Fibroblast of lung (primary cell): ENCODE results near the gene TTF1. TPM values are rescaled to one million over a fixed set of nuclear protein-coding genes. Genes with fewer than 3 reads are reported as not detected.

Experiments
- DNase-seq, 2 donors: peaks; one replicate each; pipeline versions ENCODE4 v3.0.0 to v3.0.0-alpha.2; 2010; ENCODE audit warnings: low read depth in 2 of 2
- H2AFZ ChIP-seq: 2 replicates; pipeline ENCODE4 v1.5.1; 2012; ENCODE audit warnings: low read length, control low read depth, inconsistent platforms
- H3K27ac ChIP-seq: 2 replicates; pipeline ENCODE4 v1.5.1; 2011; ENCODE audit warnings: low read length, control low read depth; ENCODE audit not compliant: insufficient read depth
- H3K27me3 ChIP-seq: 2 replicates; pipeline ENCODE4 v1.5.1; 2011; ENCODE audit warnings: mild to moderate bottlenecking, low read length; ENCODE audit not compliant: control insufficient read depth, insufficient read depth
- H3K36me3 ChIP-seq: 2 replicates; pipeline ENCODE4 v1.5.1; 2011; ENCODE audit warnings: low read length; ENCODE audit not compliant: control insufficient read depth, insufficient read depth
- H3K4me1 ChIP-seq: 2 replicates; pipeline ENCODE4 v1.5.1; 2011; ENCODE audit warnings: low read length; ENCODE audit not compliant: control insufficient read depth, insufficient read depth; ENCODE audit errors: extremely low read depth
- H3K4me2 ChIP-seq: 2 replicates; pipeline ENCODE4 v1.5.1; 2011; ENCODE audit warnings: low read length, control low read depth; ENCODE audit not compliant: insufficient read depth; ENCODE audit errors: extremely low read depth
- H3K4me3 ChIP-seq, 4 experiments: fragments of 200-600 bp in 1 of 4; sonication (generic) in 1 of 4; replicated peaks in 1 of 4; 2 replicates each; pipeline ENCODE4 v1.5.1; 2011 to 2016; ENCODE audit warnings: low read length in 4 of 4, low read depth in 3 of 4, mild to moderate bottlenecking in 3 of 4, control low read depth in 2 of 4, inconsistent platforms in 1 of 4, mixed read lengths in 1 of 4; ENCODE audit not compliant: insufficient read depth in 1 of 4; ENCODE audit errors: control extremely low read depth in 1 of 4
- H3K79me2 ChIP-seq: 2 replicates; pipeline ENCODE4 v1.5.1; 2012; ENCODE audit warnings: mild to moderate bottlenecking, low read length, inconsistent platforms; ENCODE audit not compliant: control insufficient read depth, insufficient read depth
- H3K9ac ChIP-seq: 2 replicates; pipeline ENCODE4 v1.5.1; 2011; ENCODE audit warnings: mild to moderate bottlenecking, low read length, control low read depth; ENCODE audit not compliant: insufficient read depth
- H3K9me3 ChIP-seq: 2 replicates; pipeline ENCODE4 v1.5.1; 2012; ENCODE audit warnings: low read depth, low read length; ENCODE audit not compliant: control insufficient read depth, insufficient read depth
- H4K20me1 ChIP-seq: 2 replicates; pipeline ENCODE4 v1.5.1; 2011; ENCODE audit warnings: low read length; ENCODE audit not compliant: control insufficient read depth, insufficient read depth; ENCODE audit errors: extremely low read depth
- EZH2 ChIP-seq: IDR thresholded peaks from 2 replicates; pipeline ENCODE4 v1.5.1; 2012; ENCODE audit warnings: low read length, control low read depth, mild to moderate bottlenecking; ENCODE audit errors: missing control alignments
- polyA plus RNA-seq, 2 donors: library from polyadenylated mRNA; depleted of rRNA in 1 of 2; stranded (reverse) in 1 of 2; unstranded in 1 of 2; fragments of >200 nt; gene quantifications; 2 replicates each; pipeline ENCODE4 v1.2.1, GENCODE V29; 2011 to 2012; ENCODE audit warnings: missing spikeins in 1 of 2
- total RNA-seq: library from RNA; depleted of rRNA; stranded (reverse); fragments of >200 nt; gene quantifications from 2 replicates; pipeline ENCODE4 v1.2.1, GENCODE V29; 2014
- TF ChIP-seq, protein P1 (sequence below), 2 donors: IDR thresholded peaks in 1 of 2; conservative IDR thresholded peaks in 1 of 2; 1 replicate in 1 of 2; 2 replicates in 1 of 2; pipeline ENCODE4 v1.5.1; 2011 to 2012; ENCODE audit warnings: low read length in 2 of 2, control low read depth in 1 of 2, inconsistent platforms in 1 of 2, low read depth in 1 of 2, mild to moderate bottlenecking in 1 of 2

TTF1 gene
- total and polyA plus RNA-seq, 2 donors (not counting 1 experiment from before 2014, with no cell fraction given): 6.9 to 11.6 TPM

DNA sequence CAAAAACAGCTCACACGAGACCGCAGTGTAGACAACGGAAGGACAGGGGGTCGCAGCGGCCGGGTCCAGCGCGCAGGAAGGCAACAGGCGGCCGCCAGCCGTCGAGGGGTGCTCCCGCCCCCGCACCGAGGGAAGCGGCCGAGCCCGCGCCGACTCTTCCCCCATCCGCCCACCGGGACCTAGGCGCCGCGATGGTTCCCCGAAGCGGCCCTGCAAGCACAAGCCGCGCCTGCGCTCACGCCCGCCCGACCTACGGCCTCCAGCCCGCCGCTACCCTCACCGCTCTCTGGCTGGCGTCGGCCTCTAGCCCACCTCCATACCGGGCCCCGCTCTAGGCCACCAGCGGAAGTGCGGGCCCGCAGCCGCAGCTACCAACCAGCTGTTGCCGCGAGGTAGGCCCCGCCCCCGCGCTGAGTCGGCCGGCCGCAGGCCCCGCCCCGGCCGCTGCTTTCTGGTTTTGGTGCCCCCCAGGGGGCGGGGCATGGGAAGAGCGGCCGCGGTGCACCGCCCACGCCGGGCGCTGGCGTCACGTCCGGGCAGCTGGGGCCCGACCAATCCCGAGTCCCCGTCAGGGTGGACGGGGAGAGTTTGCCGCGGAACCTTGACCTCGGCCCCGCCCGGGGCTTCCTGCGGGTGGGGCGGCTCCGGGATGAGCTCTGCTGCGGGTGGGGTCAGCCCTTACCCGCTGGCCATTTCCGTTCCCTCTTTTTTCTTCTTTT lies 51.8 kb downstream of the TTF1 start, which contains the start of gene SETX:
Gene SETX (minus strand): TSS at position 350 of the 719 bp plus-strand sequence. CDS start 5,558 bp downstream, outside the sequence.
- Histone ChIP-seq H3K27me3 (no peaks in the 10 kb centered on the region), H3K36me3 (peaks cover 3% of the 10 kb centered on the region), H2AFZ (peak within 1 kb of the TSS; percentile 65)

DNA sequence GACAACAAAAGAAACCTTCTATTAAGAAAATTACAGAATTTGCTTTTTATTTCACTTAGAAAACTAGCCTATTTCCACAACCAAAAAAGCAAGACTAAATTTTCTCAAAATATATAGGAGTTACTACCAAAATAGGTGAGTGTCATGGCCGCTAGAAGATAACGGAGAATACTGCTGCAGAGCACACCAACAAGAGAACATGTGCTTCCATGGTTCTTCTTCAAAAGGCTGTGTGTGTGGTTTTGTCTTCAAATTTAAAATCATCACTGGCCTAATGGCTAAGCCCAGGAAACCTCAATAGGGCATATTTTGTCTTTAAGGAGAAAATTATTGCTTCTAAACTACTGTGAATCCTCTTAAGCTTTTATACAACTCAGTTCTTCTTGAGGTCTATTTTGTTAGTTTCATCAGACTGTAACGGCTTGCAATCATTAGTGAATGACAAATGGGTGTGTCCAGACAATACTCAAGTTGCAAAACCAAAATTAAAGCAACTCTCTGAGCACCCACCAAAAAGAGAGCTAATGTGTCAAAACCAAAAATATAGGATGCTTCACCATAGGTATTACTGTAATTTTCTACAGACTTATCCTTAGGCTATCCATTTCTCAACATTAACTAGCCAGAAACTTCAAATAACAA lies 55.1 kb downstream of the TTF1 start:
- H3K4me2 ChIP-seq: peak overlapping the region; percentile 72
- no peak overlapping the region for H3K27ac ChIP-seq
- H3K36me3 ChIP-seq: peaks cover 10% of the 10 kb centered on the region
- H3K79me2 ChIP-seq: peaks cover 41% of the 10 kb centered on the region
- no peak overlapping the region for H3K9ac ChIP-seq
- H3K9me3 ChIP-seq: no peaks in the 10 kb centered on the region
- peak in 1 of 2 donors; percentile 18 for DNase-seq
- TF ChIP-seq EZH2: no peak
- TF ChIP-seq, protein P1, sequence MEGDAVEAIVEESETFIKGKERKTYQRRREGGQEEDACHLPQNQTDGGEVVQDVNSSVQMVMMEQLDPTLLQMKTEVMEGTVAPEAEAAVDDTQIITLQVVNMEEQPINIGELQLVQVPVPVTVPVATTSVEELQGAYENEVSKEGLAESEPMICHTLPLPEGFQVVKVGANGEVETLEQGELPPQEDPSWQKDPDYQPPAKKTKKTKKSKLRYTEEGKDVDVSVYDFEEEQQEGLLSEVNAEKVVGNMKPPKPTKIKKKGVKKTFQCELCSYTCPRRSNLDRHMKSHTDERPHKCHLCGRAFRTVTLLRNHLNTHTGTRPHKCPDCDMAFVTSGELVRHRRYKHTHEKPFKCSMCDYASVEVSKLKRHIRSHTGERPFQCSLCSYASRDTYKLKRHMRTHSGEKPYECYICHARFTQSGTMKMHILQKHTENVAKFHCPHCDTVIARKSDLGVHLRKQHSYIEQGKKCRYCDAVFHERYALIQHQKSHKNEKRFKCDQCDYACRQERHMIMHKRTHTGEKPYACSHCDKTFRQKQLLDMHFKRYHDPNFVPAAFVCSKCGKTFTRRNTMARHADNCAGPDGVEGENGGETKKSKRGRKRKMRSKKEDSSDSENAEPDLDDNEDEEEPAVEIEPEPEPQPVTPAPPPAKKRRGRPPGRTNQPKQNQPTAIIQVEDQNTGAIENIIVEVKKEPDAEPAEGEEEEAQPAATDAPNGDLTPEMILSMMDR (conservative IDR thresholded peaks at IDR 0.05 in 1 of 2, IDR thresholded peaks at IDR 0.05 in 1 of 2; ENCODE audit: low read depth in 1 of 2, low read length in 2 of 2): no peak
- no peaks in the 10 kb centered on the region for H4K20me1 ChIP-seq
- no peak overlapping the region for H2AFZ ChIP-seq
- H3K27me3 ChIP-seq: no peaks in the 10 kb centered on the region
- H3K4me1 ChIP-seq: peaks cover 7% of the 10 kb centered on the region
- peak overlapping the region in 3 of 4 experiments; percentile 24 to 46 (median 37) for H3K4me3 ChIP-seq

More for the DNA sequence above, 51.8 kb downstream of the TTF1 start, which contains the start of gene SETX:
- Histone ChIP-seq H3K4me2 (peak within 1 kb of the TSS; percentile 85), H3K79me2 (peaks cover 36% of the 10 kb centered on the region), H4K20me1 (no peaks in the 10 kb centered on the region), H3K9me3 (no peaks in the 10 kb centered on the region), H3K4me3 (peak within 1 kb of the TSS; percentile 69 to 89 (median 73)), H3K9ac (peak within 1 kb of the TSS; percentile 97), H3K4me1 (peaks cover 7% of the 10 kb centered on the region), H3K27ac (peak within 1 kb of the TSS; percentile 95)
- no peak for TF ChIP-seq EZH2
- TF ChIP-seq, protein P1 (conservative IDR thresholded peaks at IDR 0.05 in 1 of 2, IDR thresholded peaks at IDR 0.05 in 1 of 2; ENCODE audit: low read depth in 1 of 2, low read length in 2 of 2): no peak
- peak; percentile 95 for DNase-seq

DNA sequence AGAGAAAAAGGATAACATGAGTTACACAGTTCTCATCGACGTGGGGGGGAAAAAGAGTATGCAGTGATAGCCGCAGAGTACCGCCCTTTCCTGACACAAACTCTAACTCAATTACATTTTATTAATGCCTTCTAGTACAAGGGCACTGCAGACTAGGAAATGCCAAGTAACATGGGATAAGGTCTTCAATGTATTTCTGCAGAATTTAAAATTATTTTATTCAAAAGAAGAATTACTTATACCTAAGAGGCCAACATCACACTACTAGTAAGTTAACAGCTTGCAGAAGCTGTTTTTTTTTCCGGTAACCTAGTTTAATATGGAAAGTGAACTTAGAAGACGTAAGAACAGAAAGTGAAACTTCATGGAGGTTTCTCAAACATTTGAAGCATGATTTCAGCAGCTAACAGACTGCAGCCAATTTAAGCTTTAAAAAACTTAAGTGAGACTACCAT lies 55.8 kb downstream of the TTF1 start:
- Histone ChIP-seq H4K20me1 (no peaks in the 10 kb centered on the region), H3K4me2 (peak overlapping the region; percentile 72), H3K27ac (peak overlapping the region; percentile 43), H3K9me3 (no peaks in the 10 kb centered on the region), H3K9ac (no peak overlapping the region), H3K4me1 (peaks cover 7% of the 10 kb centered on the region), H3K27me3 (no peaks in the 10 kb centered on the region), H3K4me3 (peak overlapping the region; percentile 17 to 46 (median 30)), H3K79me2 (peaks cover 41% of the 10 kb centered on the region), H2AFZ (no peak overlapping the region), H3K36me3 (peaks cover 10% of the 10 kb centered on the region)
- TF ChIP-seq, protein P1 (conservative IDR thresholded peaks at IDR 0.05 in 1 of 2, IDR thresholded peaks at IDR 0.05 in 1 of 2; ENCODE audit: low read depth in 1 of 2, low read length in 2 of 2): no peak
- no peak for TF ChIP-seq EZH2
- peak in 1 of 2 donors; percentile 35 for DNase-seq
